GM19468 (cell line): ENCODE results near the gene GRID2.

Experiments used
- ATAC-seq: cut with Tn5 transposase; IDR thresholded peaks from one replicate; pipeline ENCODE4 v1.9.1; 2021; ENCODE audit warnings: mild to moderate bottlenecking, moderate library complexity, moderate number of reproducible peaks; ENCODE audit not compliant: unreplicated experiment; ENCODE audit errors: extremely low read depth

Gene GRID2

GRCh38 chr4:92862509-92862908, 558.7 kb downstream of the GRID2 start:
- ATAC-seq = no peak

DNA sequence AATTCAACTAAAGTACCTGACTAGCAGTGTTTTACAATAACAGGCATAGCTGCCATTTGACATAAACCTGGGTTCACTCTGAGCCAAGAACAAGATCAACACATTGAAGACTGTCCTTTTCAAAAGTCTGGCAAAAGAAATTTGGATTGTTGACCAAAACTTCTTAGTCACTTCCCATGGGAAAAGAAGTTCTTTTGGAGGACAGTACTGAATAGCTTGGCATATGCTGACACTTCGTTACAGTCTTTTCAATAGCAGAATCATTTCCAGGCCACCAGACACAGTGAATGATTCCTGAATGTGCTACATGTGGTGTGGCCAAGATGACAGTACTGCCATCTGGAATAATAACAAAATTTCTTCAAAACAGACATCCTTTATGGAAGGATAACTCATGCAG, 560.3 kb downstream of the GRID2 start:
- ATAC-seq = no peak

GRCh38 chr4:92872604-92873003, 568.8 kb downstream of the GRID2 start:
- ATAC-seq = no peak

DNA sequence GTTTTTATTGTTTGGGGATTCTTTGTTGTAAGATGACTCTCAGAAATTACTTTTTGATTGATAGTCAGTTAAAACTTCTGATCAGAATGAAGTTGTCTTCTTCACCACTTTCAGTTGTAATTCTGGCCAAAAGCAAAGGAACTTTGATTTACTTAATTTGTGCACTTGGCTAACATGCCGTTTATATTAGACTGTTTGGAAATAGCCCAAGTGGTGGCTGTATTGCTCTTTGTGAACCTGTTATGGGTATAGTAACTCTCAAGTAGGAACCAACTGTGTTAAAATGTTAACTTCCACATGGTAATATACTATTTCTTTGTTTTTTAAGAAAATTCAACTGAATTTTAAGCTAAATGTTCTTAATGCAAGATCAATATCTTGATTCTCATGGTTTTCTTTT, 581.9 kb downstream of the GRID2 start:
- ATAC-seq = no peak

- ATAC-seq = no peak
Measured at GRCh38 chr4:92952426-92952825, 648.7 kb downstream of the GRID2 start.

- no peak for ATAC-seq
Measured at GRCh38 chr4:92952897-92953296, 649.1 kb downstream of the GRID2 start.

GRCh38 chr4:92953462-92953861, 649.7 kb downstream of the GRID2 start:
- no peak for ATAC-seq

DNA sequence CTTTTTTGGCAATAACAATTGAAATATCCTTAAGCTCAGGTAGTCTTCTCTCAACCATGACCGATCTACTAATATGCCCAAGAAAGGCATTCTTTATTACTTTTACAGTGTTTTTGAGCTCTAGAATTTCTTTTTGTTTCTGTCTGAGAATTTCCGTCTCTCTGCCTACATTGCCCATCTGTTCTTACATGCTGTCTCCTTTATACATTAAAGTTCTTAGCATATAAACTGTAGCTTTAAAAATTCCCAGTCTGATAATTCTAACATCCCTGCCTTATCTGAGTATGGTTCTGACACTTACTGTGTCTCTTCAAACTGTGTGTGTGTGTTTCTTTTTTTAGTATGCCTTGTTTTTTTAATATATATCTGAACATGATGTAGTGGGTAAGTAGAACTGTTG, 658.1 kb downstream of the GRID2 start:
- no peak for ATAC-seq

DNA sequence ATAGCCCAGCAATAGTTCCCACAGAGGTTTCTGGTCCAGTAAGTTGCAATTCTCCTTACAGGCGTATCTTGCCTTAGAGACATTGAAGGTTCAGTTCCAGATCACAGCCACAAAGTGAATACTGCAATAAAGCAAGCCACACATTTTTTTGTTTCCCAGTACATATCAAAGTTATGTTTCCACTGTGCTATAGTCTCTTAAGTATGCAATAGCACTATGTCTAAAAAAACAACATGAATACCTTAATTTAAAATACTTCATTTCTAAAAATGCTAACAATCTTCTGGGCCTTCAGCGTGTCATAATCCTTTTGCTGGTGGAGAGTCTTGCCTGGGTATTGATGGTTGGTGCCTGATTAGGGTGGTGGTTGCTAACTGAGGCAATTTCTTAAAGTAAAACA, 659.1 kb downstream of the GRID2 start:
- no peak for ATAC-seq

DNA sequence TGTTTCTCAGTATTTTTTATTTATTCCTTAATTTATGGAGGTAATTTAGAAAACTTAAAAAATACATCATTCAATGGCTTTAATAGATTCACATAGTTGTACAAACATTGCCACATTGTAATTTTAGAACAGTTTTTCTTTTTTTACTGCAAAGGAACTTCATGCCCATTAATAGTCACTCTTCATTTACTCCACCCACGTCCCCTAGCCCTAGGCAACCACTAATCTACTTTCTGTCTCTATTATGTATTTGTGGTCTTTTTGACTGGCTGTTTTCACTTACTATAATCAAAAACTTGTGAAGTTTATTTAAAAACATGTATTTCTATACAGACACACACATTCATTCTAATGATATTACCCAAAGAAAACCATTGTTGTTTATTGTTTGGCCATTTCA, 664.8 kb downstream of the GRID2 start:
- ATAC-seq = no peak

DNA sequence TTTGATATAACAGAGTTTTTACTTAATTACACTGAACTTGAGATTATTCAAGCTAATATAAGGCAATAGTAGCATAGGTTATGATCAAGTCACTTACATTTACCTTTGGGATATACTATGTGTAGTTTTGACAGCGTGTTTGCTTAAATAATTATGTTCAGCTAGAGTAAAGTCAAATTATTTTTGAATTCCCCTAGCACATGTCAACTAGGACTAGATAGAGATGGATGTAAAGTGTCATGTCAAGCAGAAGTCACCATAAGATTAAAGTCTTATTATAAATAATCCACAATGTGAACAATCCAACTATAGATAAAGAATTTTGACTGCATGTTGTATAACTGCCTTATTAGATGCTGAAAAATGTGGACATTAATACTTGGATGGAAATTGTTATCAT, 665.2 kb downstream of the GRID2 start:
- no peak for ATAC-seq

- ATAC-seq = no peak
Measured at GRCh38 chr4:92969650-92970379, 666.0 kb downstream of the GRID2 start.

- ATAC-seq = no peak
Measured at GRCh38 chr4:92970996-92971395, 667.2 kb downstream of the GRID2 start.

DNA sequence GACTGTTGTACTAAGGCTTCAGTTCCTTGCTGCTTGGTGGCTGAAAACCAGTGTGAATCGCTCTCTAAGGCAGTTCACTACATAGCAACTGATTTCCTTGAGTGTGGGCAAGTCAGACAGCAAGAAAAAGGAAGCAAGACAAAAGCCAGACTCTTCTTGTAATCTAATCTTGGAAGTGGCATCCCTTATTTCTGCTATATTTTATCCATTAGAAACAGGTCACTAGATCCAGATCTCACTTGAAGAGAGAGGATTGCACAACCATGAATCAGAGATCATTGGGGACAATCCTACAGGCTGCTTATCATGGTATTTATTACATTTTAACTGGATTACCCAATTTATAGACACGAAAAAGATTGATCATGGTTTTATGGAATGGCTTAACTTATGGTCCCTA, 684.5 kb downstream of the GRID2 start:
- no peak for ATAC-seq

- no peak for ATAC-seq
Measured at GRCh38 chr4:92992758-92993157, 689.0 kb downstream of the GRID2 start.

- no peak for ATAC-seq
Measured at GRCh38 chr4:92994727-92995126, 691.0 kb downstream of the GRID2 start.

GRCh38 chr4:92996533-92996932, 692.8 kb downstream of the GRID2 start:
- no peak for ATAC-seq

DNA sequence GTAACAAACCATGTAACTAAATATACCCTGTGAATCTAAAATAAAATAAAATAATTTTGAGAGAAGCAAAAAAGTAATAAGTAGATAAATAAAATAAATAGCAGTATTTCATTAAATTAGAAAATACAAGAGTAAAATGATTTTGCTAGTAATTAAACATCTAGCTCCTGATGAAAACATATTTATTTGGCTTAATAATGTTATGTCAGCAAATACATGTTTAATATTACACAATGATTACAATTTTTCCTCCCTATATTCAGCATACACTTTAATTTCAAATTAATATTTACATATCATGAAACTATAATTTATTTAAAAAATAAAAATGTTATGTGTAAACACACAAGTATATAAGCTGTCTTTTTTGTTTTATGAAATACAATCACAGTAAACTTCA, 697.1 kb downstream of the GRID2 start:
- ATAC-seq = no peak

DNA sequence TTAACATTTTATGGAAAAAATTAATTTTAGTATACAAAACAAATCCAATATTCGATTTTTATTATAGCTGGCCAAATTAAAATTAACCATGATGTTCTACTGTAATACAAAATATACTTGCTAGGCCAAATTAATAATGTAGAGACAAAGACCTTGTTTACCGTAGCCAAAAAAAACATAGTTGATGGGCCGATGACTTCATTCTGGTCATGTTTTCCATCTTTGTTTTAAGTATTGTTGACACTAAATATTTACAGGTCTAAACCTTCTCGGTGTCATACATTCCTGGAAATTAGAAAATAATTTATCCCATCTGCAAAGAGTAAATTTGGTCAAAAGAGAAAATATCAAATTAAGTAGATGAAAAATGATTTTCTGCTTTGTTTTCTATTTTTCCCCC, 698.5 kb downstream of the GRID2 start:
- ATAC-seq = no peak

- no peak for ATAC-seq
Measured at GRCh38 chr4:93016350-93016749, 712.6 kb downstream of the GRID2 start.

DNA sequence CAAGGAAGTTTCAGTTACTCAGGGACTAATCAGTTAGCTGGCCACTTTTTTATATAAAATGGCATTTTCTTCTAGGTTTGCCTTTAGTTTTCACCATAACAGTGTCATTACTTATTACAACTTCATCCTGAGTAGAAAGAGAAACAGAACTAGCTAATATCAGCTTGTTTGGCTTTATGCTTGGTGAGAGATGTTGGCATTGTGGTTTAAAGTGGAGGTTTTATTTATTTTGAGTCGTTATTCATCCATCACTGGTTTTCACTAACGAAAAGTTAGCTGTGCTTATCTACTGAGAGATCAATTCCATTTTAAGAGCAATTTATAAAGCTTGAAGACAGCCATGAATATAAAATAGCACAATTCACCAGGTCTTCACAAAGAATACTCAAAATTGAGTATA, 714.5 kb downstream of the GRID2 start:
- ATAC-seq = no peak

DNA sequence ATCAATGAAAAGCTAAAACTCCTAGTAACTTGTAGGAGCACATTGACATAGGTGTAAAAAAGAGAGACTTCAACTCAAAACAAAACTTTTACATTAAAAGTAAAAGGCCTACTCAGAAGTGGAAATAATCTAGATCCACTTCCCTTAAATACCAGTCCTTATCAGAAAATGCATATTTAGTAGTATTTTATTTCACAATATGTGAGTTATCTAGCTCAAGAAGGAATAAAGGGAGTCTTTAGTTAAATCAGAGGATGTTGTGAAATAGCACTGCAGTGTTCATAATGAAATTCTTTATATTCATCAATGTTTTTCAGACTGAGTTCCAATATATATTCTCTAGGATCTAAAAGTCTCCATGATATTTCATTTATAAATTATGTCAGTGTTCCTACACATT, 715.0 kb downstream of the GRID2 start:
- no peak for ATAC-seq

DNA sequence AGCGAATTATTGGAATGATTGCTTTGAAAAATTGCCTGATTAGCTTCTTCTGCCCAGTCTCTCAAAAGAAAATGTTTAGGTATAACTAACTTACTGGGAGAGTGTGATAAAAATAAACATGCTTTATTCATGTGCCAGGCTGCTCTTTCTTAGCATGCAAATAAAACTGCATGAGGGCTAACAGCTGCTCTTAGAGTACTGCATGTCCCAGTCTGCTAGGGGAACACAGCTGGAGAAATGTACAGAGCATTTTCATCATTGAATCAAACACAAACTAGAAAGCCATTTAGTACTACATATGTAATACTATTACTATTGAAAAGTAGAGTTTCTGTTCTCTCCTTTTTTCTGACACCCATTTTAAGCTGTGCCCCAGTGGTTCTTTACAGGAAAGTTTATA, 726.0 kb downstream of the GRID2 start:
- ATAC-seq = no peak
